Bronchial epithelial cell (primary cell): Measurements from ENCODE around the gene ATXN10. TPM values are rescaled to one million over a fixed set of nuclear protein-coding genes. Genes with fewer than 3 reads are reported as not detected.

ENCODE experiments used
- DNase-seq: peaks from one replicate; pipeline ENCODE4 v3.0.0-alpha.2; 2010; ENCODE audit warnings: low read depth
- FAIRE-seq: peaks from 2 replicates; lab custom pipeline; 2011; peaks lifted over from hg19 to GRCh38; lab: Jason Lieb, UNC
- H3K27me3 ChIP-seq: 2 replicates; pipeline ENCODE4 v1.5.1; 2011; ENCODE audit warnings: low read length; ENCODE audit not compliant: control insufficient read depth, insufficient read depth
- H3K36me3 ChIP-seq: 2 replicates; pipeline ENCODE4 v1.5.1; 2011; ENCODE audit warnings: low read length; ENCODE audit not compliant: control insufficient read depth, insufficient read depth
- H3K4me3 ChIP-seq: 2 replicates; pipeline ENCODE4 v1.5.1; 2011; ENCODE audit warnings: mild to moderate bottlenecking, low read depth, low read length, control low read depth
- CTCF ChIP-seq: IDR thresholded peaks from 2 replicates; pipeline ENCODE4 v1.5.1; 2011; ENCODE audit warnings: mild to moderate bottlenecking, moderate library complexity, low read length, control low read depth, inconsistent platforms; ENCODE audit not compliant: insufficient read depth, severe bottlenecking
- total RNA-seq: library from RNA; depleted of rRNA; stranded (reverse); fragments of >200 nt; gene quantifications from 2 replicates; pipeline ENCODE4 v1.2.1, GENCODE V29; 2014

The ATXN10 gene
- total RNA-seq, 1 donor from 2014 or later = 81.9 TPM

GRCh38 chr22:45880091-45880715, 208.6 kb downstream of the ATXN10 start:
- FAIRE-seq (no peak), DNase-seq (no peak)
- peaks cover 21% of the 10 kb centered on the region for H3K27me3 ChIP-seq
- H3K36me3 ChIP-seq = no peaks in the 10 kb centered on the region
- no peak for TF ChIP-seq CTCF
- no peak overlapping the region for H3K4me3 ChIP-seq

DNA sequence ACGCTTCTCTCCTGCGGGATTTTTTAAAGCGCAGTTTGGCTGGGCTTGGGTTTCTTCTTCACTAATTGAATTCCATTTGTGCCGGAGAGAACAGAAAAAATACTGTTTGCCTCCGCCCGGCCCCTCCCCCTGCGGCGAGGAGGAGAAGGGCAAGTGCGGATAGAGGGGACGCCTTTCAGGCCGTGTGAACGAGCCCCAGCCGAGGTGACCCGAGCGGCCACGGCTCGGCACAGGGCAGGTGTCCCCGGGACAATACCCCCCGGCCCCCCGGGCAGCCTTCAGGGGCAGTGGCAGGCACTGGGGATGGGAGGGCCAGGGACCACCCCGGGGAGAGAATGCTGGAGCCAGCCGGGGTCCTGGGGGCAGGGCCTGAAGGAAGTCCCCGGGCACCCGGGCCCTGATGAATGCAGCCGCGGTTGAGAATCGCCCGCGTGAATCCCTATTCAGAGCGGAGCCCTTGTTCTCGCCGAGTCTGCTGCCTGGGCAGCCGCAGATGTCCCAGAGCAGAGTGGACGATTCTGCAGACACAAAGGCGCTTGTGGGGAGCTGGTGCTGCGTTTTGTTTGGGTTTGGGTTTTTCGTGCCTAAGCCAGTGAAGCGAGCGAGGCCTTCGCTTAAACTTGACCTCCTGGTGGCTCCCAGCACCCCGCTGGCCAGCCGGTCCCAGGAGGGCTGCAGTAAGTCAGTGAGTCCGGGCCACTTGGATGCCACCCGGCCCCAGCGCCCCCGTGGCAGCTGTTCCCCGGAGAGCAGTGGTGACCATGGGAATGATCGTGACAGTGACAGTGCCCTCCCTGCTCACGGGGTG, 209.3 kb downstream of the ATXN10 start:
- FAIRE-seq (no peak), DNase-seq (no peak)
- H3K4me3 ChIP-seq = no peak overlapping the region
- H3K27me3 ChIP-seq = peaks cover 21% of the 10 kb centered on the region
- no peaks in the 10 kb centered on the region for H3K36me3 ChIP-seq
- TF ChIP-seq CTCF = no peak

DNA sequence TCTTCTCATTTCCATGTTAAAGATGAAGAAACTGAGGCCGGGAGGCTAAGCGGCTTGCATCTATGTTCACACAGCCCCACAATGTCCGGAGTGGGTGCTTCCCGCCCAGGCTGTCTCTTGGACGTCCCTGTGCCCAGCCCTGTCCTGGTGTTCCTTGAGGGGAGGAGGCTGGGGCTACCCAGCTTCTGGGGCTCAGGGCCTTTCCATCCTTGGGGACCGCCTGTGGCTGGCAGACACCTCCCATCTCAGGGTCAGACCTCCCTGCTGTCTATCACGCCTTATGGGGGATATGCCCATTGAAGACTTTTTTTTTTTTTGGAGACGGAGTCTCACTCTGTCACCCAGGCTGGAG, 209.9 kb downstream of the ATXN10 start:
- TF ChIP-seq CTCF = no peak
- Histone ChIP-seq H3K36me3 (no peaks in the 10 kb centered on the region), H3K27me3 (peaks cover 21% of the 10 kb centered on the region), H3K4me3 (no peak overlapping the region)
- no peak for FAIRE-seq
- no peak for DNase-seq

- peaks cover 16% of the 10 kb centered on the region for H3K27me3 ChIP-seq
- TF ChIP-seq CTCF = no peak
- H3K4me3 ChIP-seq = no peak overlapping the region
- no peak for DNase-seq
- peak; percentile 23 for FAIRE-seq
- no peaks in the 10 kb centered on the region for H3K36me3 ChIP-seq
These were observed 211.5 kb downstream of the ATXN10 start for GRCh38 chr22:45882881-45883810.

GRCh38 chr22:45883811-45884170, 212.2 kb downstream of the ATXN10 start:
- DNase-seq (no peak), FAIRE-seq (no peak)
- Histone ChIP-seq H3K27me3 (peaks cover 13% of the 10 kb centered on the region), H3K36me3 (no peaks in the 10 kb centered on the region), H3K4me3 (no peak overlapping the region)
- no peak for TF ChIP-seq CTCF
